CD4-positive, alpha-beta T cell (primary cell): ENCODE data around the gene PRICKLE2. TPM values are rescaled to one million over a fixed set of nuclear protein-coding genes. Genes with fewer than 3 reads are reported as not detected.

ENCODE experiments used
- ATAC-seq: fragments of 200-7000 bp; cut with Tn5 transposase; one replicate; pipeline ENCODE4 v1.10.0; 2022; ENCODE audit warnings: mild to moderate bottlenecking; ENCODE audit not compliant: poor library complexity
- CTCF ChIA-PET: fragments of 350-600 bp; sonication (Branson Sonifier 250); formaldehyde crosslinking; loops from one replicate; lab custom pipeline; 2021; ENCODE audit warnings: antibody characterized with exemption, inconsistent platforms; lab: Charles Lee
- POLR2A ChIA-PET: fragments of 350-600 bp; sonication (Branson Sonifier 250); formaldehyde crosslinking; loops from one replicate; lab custom pipeline; 2021; ENCODE audit warnings: antibody characterized with exemption, inconsistent platforms; lab: Charles Lee
- DNase-seq, 14 experiments: peaks; one replicate each; pipeline ENCODE4 v3.0.0-alpha.2; 2013 to 2020; ENCODE audit warnings: mixed read lengths in 2 of 14
- H3K27ac ChIP-seq, 2 donors: one replicate each; pipeline versions ENCODE4 v1.5.1 to v1.7.0; 2013; ENCODE audit warnings: low read length in 2 of 2, low read depth in 1 of 2, mild to moderate bottlenecking in 1 of 2
- H3K27me3 ChIP-seq, 2 experiments: 1 replicate in 1 of 2; 2 replicates in 1 of 2; pipeline versions ENCODE4 v1.6.1 to v1.7.0; 2013; ENCODE audit warnings: low read length in 2 of 2, control low read depth in 1 of 2, mild to moderate bottlenecking in 1 of 2, moderate library complexity in 1 of 2; ENCODE audit not compliant: insufficient read depth in 2 of 2, control insufficient read depth in 1 of 2
- H3K36me3 ChIP-seq: one replicate; pipeline ENCODE4 v1.6.1; 2013; ENCODE audit warnings: low read length, control low read depth; ENCODE audit not compliant: insufficient read depth
- H3K4me1 ChIP-seq: one replicate; pipeline ENCODE4 v1.6.1; 2013; ENCODE audit warnings: low read length, control low read depth; ENCODE audit not compliant: insufficient read depth
- H3K4me3 ChIP-seq: one replicate; pipeline ENCODE4 v1.5.1; 2013; ENCODE audit warnings: mild to moderate bottlenecking, low read length, moderate library complexity
- H3K9me3 ChIP-seq, 2 experiments: 1 replicate in 1 of 2; 2 replicates in 1 of 2; pipeline versions ENCODE4 v1.6.1 to v1.7.0; 2013; ENCODE audit warnings: low read length in 2 of 2, mild to moderate bottlenecking in 2 of 2, control low read depth in 1 of 2, moderate library complexity in 1 of 2; ENCODE audit not compliant: control insufficient read depth in 1 of 2, insufficient read depth in 1 of 2
- H3K27ac Mint-ChIP-seq: one replicate; pipeline ENCODE4 v1.8.0; 2020; ENCODE audit warnings: mixed read lengths
- H3K27me3 Mint-ChIP-seq: one replicate; pipeline ENCODE4 v1.8.0; 2021; ENCODE audit warnings: mixed read lengths
- H3K36me3 Mint-ChIP-seq: one replicate; pipeline ENCODE4 v1.8.0; 2021; ENCODE audit warnings: low read depth, mixed read lengths
- H3K4me1 Mint-ChIP-seq: one replicate; pipeline ENCODE4 v1.8.0; 2021; ENCODE audit warnings: low read depth, mixed read lengths
- H3K4me3 Mint-ChIP-seq: one replicate; pipeline ENCODE4 v1.8.0; 2020; ENCODE audit warnings: mild to moderate bottlenecking, mixed read lengths
- H3K9me3 Mint-ChIP-seq: one replicate; pipeline ENCODE4 v1.8.0; 2020; ENCODE audit warnings: mixed read lengths
- intact Hi-C, 2 experiments: fragments of 100-400 bp; cut with DNase I in 1 of 2; cut with micrococcal nuclease in 1 of 2; formaldehyde crosslinking; loops; one replicate each; pipeline versions ENCODE4 v1.15.1 to v1.9.0; 2023 to 2025; cut with DNase I, micrococcal nuclease
- total RNA-seq, 174 experiments: library from RNA in 2 of 174; stranded (reverse) in 2 of 174; gene quantifications; one replicate each; pipeline ENCODE4 v1.2.3 and lab custom pipeline; 2021 to 2026
- TF ChIP-seq, protein P1 (sequence below): fragments of 200-600 bp; IDR thresholded peaks from one replicate; pipeline ENCODE4 v1.8.0; 2022; ENCODE audit warnings: antibody characterized with exemption, mild to moderate bottlenecking

PRICKLE2 gene
- total RNA-seq, 2 experiments from 2014 or later = not detected

DNA sequence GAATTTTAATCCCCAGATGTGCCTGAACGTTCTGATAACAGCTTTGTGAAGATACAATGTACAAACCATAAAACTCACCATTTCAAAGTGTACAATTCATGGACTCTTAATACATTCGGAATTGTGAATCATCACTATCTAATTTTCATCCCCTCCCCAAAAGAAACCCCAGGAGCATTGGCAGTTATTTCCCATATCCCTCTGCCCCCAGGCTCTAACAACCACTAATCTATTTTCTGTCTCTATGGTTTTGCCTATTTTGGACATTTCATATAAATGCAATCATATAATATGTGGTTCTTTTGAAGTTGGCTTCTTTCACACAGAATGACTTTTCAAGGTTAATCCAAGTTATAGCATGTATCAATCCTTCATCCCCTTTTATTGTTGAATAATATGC is 25.3 kb downstream of the PRICKLE2 start:
- Mint-ChIP-seq H3K9me3 (no peaks in the 10 kb centered on the region), H3K4me1 (no peaks in the 10 kb centered on the region), H3K27ac (no peak overlapping the region), H3K4me3 (no peak overlapping the region), H3K27me3 (peaks cover 11% of the 10 kb centered on the region), H3K36me3 (no peaks in the 10 kb centered on the region)
- Histone ChIP-seq H3K4me1 (no peaks in the 10 kb centered on the region), H3K4me3 (no peak overlapping the region), H3K27me3 (peaks cover 0 to 4% of the 10 kb centered on the region in 2 experiments), H3K27ac (no peak overlapping the region), H3K36me3 (no peaks in the 10 kb centered on the region), H3K9me3 (no peaks in the 10 kb centered on the region)
- intact Hi-C loops = no loop called here
- ATAC-seq (no peak), DNase-seq (no peak)
- CTCF ChIA-PET = no interaction called here
- TF ChIP-seq, protein P1, sequence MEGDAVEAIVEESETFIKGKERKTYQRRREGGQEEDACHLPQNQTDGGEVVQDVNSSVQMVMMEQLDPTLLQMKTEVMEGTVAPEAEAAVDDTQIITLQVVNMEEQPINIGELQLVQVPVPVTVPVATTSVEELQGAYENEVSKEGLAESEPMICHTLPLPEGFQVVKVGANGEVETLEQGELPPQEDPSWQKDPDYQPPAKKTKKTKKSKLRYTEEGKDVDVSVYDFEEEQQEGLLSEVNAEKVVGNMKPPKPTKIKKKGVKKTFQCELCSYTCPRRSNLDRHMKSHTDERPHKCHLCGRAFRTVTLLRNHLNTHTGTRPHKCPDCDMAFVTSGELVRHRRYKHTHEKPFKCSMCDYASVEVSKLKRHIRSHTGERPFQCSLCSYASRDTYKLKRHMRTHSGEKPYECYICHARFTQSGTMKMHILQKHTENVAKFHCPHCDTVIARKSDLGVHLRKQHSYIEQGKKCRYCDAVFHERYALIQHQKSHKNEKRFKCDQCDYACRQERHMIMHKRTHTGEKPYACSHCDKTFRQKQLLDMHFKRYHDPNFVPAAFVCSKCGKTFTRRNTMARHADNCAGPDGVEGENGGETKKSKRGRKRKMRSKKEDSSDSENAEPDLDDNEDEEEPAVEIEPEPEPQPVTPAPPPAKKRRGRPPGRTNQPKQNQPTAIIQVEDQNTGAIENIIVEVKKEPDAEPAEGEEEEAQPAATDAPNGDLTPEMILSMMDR = no peak
- POLR2A ChIA-PET = no interaction called here

- no peak overlapping the region for H3K27ac ChIP-seq
- peaks cover 0 to 4% of the 10 kb centered on the region in 2 experiments for H3K9me3 ChIP-seq
- no peak overlapping the region for H3K27ac Mint-ChIP-seq
- no peaks in the 10 kb centered on the region for H3K27me3 ChIP-seq
- ChIA-PET POLR2A (no interaction called here), CTCF (no interaction called here)
- H3K36me3 ChIP-seq = no peaks in the 10 kb centered on the region
- ATAC-seq (no peak), DNase-seq (no peak)
- intact Hi-C loops = no loop called here
- H3K9me3 Mint-ChIP-seq = peaks cover 5% of the 10 kb centered on the region
- no peaks in the 10 kb centered on the region for H3K36me3 Mint-ChIP-seq
- H3K4me3 ChIP-seq = no peak overlapping the region
- H3K4me1 Mint-ChIP-seq = no peaks in the 10 kb centered on the region
- TF ChIP-seq, protein P1 = no peak
- H3K27me3 Mint-ChIP-seq = peaks cover 5% of the 10 kb centered on the region
- no peak overlapping the region for H3K4me3 Mint-ChIP-seq
- no peaks in the 10 kb centered on the region for H3K4me1 ChIP-seq
Observed at GRCh38 chr3:64196236-64196929, 28.9 kb downstream of the PRICKLE2 start.

GRCh38 chr3:64195789-64196188 is 29.5 kb downstream of the PRICKLE2 start:
- no peak overlapping the region for H3K4me3 ChIP-seq
- ChIA-PET POLR2A (no interaction called here), CTCF (no interaction called here)
- Mint-ChIP-seq H3K36me3 (no peaks in the 10 kb centered on the region), H3K27me3 (peaks cover 5% of the 10 kb centered on the region), H3K9me3 (peaks cover 5% of the 10 kb centered on the region), H3K4me3 (no peak overlapping the region), H3K4me1 (no peaks in the 10 kb centered on the region), H3K27ac (no peak overlapping the region)
- no peaks in the 10 kb centered on the region for H3K27me3 ChIP-seq
- intact Hi-C loops = no loop called here
- TF ChIP-seq, protein P1 = no peak
- DNase-seq = no peak
- no peak overlapping the region for H3K27ac ChIP-seq
- H3K4me1 ChIP-seq = no peaks in the 10 kb centered on the region
- H3K36me3 ChIP-seq = no peaks in the 10 kb centered on the region
- peaks cover 0 to 4% of the 10 kb centered on the region in 2 experiments for H3K9me3 ChIP-seq
- ATAC-seq = no peak
